K562 (cell line): ENCODE results near the gene LGI4. TPM values are rescaled to one million over a fixed set of nuclear protein-coding genes. Genes with fewer than 3 reads are reported as not detected.
A peak's percentile ranks its signal among the peaks of the same experiment; 100 is the strongest.

Source experiments
- ATAC-seq: fragments of 200-7000 bp; cut with Tn5 transposase; 3 replicates; pipeline ENCODE4 v1.9.1; 2020; ENCODE audit warnings: moderate library complexity
- BruUV-seq: library from RNA; stranded (reverse); fragments of 400-500 nt; replicated peaks from 2 replicates; lab custom pipeline; 2021; lab: Mats Ljungman, UMichigan
- CTCF ChIA-PET: fragments of 300-600 bp; formaldehyde crosslinking; extraction: SDS; loops from one replicate; lab custom pipeline; 2021; ENCODE audit warnings: low intra/inter-chr PET ratio; lab: Yijun Ruan, JAX
- POLR2A ChIA-PET: fragments of 300-600, 350-650 bp; sonication (Branson Sonifier 250); formaldehyde crosslinking; extraction: SDS; loops from one replicate; lab custom pipeline; 2021; ENCODE audit warnings: antibody characterized with exemption, inconsistent platforms; lab: Yijun Ruan, JAX
- DNase-seq, 4 experiments: peaks; one replicate each; pipeline versions ENCODE4 v3.0.0 to v3.0.0-alpha.2; 2011 to 2018; ENCODE audit warnings: low spot score in 3 of 4, mixed read lengths in 3 of 4; ENCODE audit errors: extremely low read depth in 1 of 4
- FAIRE-seq: peaks from 2 replicates; lab custom pipeline; 2011; peaks lifted over from hg19 to GRCh38; lab: Jason Lieb, UNC
- H2AFZ ChIP-seq: 2 replicates; pipeline ENCODE4 v1.6.0; 2011; ENCODE audit warnings: low read depth, low read length, control low read depth, inconsistent platforms
- H3K27ac ChIP-seq: fragments of 200-600 bp; 3 replicates; pipeline ENCODE4 v1.8.0; 2011; ENCODE audit warnings: low read depth, mild to moderate bottlenecking, control low read depth, inconsistent platforms, low read length, moderate library complexity, mixed read lengths; ENCODE audit errors: extremely low read depth
- H3K27me3 ChIP-seq, 2 experiments: fragments of 300-600 bp in 1 of 2; 2 replicates in 1 of 2; 3 replicates in 1 of 2; pipeline versions ENCODE4 v1.6.0 to v1.8.0; 2011; ENCODE audit warnings: inconsistent platforms in 2 of 2, low read length in 2 of 2, mild to moderate bottlenecking in 1 of 2, mixed read lengths in 1 of 2, moderate library complexity in 1 of 2; ENCODE audit not compliant: control insufficient read depth in 2 of 2, insufficient read depth in 2 of 2
- H3K36me3 ChIP-seq: fragments of 300-600 bp; 3 replicates; pipeline ENCODE4 v1.8.0; 2011; ENCODE audit warnings: mild to moderate bottlenecking, low read length, inconsistent platforms; ENCODE audit not compliant: control insufficient read depth, insufficient read depth
- H3K4me1 ChIP-seq, 2 experiments: fragments of 200-600 bp in 1 of 2; replicated peaks in 1 of 2; 2 replicates in 1 of 2; 3 replicates in 1 of 2; pipeline versions ENCODE4 v1.5.1 to v1.8.0; 2011; ENCODE audit warnings: inconsistent platforms in 2 of 2, low read length in 2 of 2, mild to moderate bottlenecking in 1 of 2, mixed read lengths in 1 of 2, moderate library complexity in 1 of 2; ENCODE audit not compliant: control insufficient read depth in 2 of 2, insufficient read depth in 2 of 2
- H3K4me2 ChIP-seq: 2 replicates; pipeline ENCODE4 v1.6.1; 2011; ENCODE audit warnings: low read length, control low read depth, inconsistent platforms, mixed read lengths; ENCODE audit not compliant: insufficient read depth
- H3K4me3 ChIP-seq: fragments of 200-600 bp; sonication (generic), shearing (Covaris generic); 2 replicates; pipeline ENCODE4 v1.5.1; 2016; ENCODE audit warnings: control low read depth, inconsistent platforms
- H3K79me2 ChIP-seq: fragments of 200-600 bp; 3 replicates; pipeline ENCODE4 v1.8.0; 2011; ENCODE audit warnings: low read length, inconsistent platforms; ENCODE audit not compliant: control insufficient read depth, insufficient read depth
- H3K9ac ChIP-seq, 2 experiments: 2 replicates each; pipeline versions ENCODE4 v1.6.0 to v1.6.1; 2011; ENCODE audit warnings: low read depth in 2 of 2, low read length in 2 of 2, control low read depth in 1 of 2, inconsistent platforms in 1 of 2, mild to moderate bottlenecking in 1 of 2, mixed read lengths in 1 of 2; ENCODE audit not compliant: insufficient read depth in 1 of 2
- H3K9me1 ChIP-seq: one replicate; pipeline ENCODE4 v1.6.0; 2011; ENCODE audit warnings: inconsistent platforms, mild to moderate bottlenecking, low read length, moderate library complexity; ENCODE audit not compliant: control insufficient read depth, insufficient read depth
- H3K9me3 ChIP-seq: replicated peaks from 2 replicates; pipeline ENCODE4 v1.5.1; 2011; ENCODE audit warnings: low read depth, low read length, inconsistent platforms; ENCODE audit not compliant: control insufficient read depth, insufficient read depth
- H4K20me1 ChIP-seq: replicated peaks from 2 replicates; pipeline ENCODE4 v1.6.1; 2011; ENCODE audit warnings: low read length, inconsistent platforms, mixed read lengths; ENCODE audit not compliant: control insufficient read depth, insufficient read depth
- ARID1B ChIP-seq: fragments of 450-650 bp; IDR thresholded peaks from 2 replicates; pipeline ENCODE4 v1.6.1; 2016; ENCODE audit warnings: antibody characterized with exemption, mild to moderate bottlenecking, inconsistent platforms
- CBFA2T3 ChIP-seq: fragments of 450-650 bp; IDR thresholded peaks from 2 replicates; pipeline ENCODE4 v1.6.1; 2017
- CEBPB ChIP-seq: fragments of 450-650 bp; IDR thresholded peaks from 2 replicates; pipeline ENCODE4 v1.6.1; 2016; ENCODE audit warnings: missing genetic modification characterization, missing compliant biosample characterization
- HMBOX1 ChIP-seq: sonication (generic); IDR thresholded peaks from 2 replicates; pipeline ENCODE4 v1.6.1; 2016
- IRF2 ChIP-seq: sonication (generic); formaldehyde crosslinking; IDR thresholded peaks from 2 replicates; pipeline ENCODE4 v1.8.1; 2022; ENCODE audit warnings: mild to moderate bottlenecking, missing genetic modification reagents
- MYNN ChIP-seq, 2 experiments: sonication (generic); formaldehyde crosslinking in 1 of 2; IDR thresholded peaks; 2 replicates each; pipeline versions ENCODE4 v1.5.0 to v1.6.1; 2016 to 2020; ENCODE audit warnings: antibody characterized with exemption in 1 of 2, missing genetic modification reagents in 1 of 2
- NCOR1 ChIP-seq: fragments of 450-650 bp; IDR thresholded peaks from 2 replicates; pipeline ENCODE4 v1.6.1; 2016; ENCODE audit warnings: mild to moderate bottlenecking, moderate library complexity
- PATZ1 ChIP-seq: fragments of 250-450 bp; sonication (Bioruptor Pico); IDR thresholded peaks from 2 replicates; pipeline ENCODE4 v1.5.0; 2020; ENCODE audit warnings: mild to moderate bottlenecking, borderline replicate concordance
- RFX1 ChIP-seq: fragments of 450-650 bp; IDR thresholded peaks from 2 replicates; pipeline ENCODE4 v1.6.1; 2016; ENCODE audit warnings: mild to moderate bottlenecking, moderate library complexity
- SIN3A ChIP-seq, 2 experiments: fragments of 150-350 bp in 1 of 2; IDR thresholded peaks; 2 replicates each; pipeline ENCODE4 v1.6.1; 2011 to 2016; ENCODE audit warnings: borderline replicate concordance in 2 of 2, low read depth in 2 of 2, low read length in 2 of 2, mild to moderate bottlenecking in 2 of 2, moderate library complexity in 2 of 2; ENCODE audit not compliant: control insufficient read depth in 1 of 2
- SNRNP70 ChIP-seq: fragments of 200-400 bp; formaldehyde crosslinking; optimal IDR thresholded peaks from 2 replicates; pipeline ENCODE3; 2017; ENCODE audit warnings: low read depth, low read length
- WGBS: fragments of 100-300 bp; shearing (Covaris generic); methylation state at CpG from one replicate; pipeline ENCODE4 v1.1.6; 2016; ENCODE audit warnings: low coverage, mixed read lengths; ENCODE audit not compliant: insufficient coverage; ENCODE audit errors: missing lambda C conversion rate; 5-methylcytosine and 5-hydroxymethylcytosine counted together
- in situ Hi-C: fragments of 300-500 bp; cut with MboI; formaldehyde crosslinking; loops from 4 replicates; pipeline ENCODE4 v1.15.0; 2018; ENCODE audit warnings: inconsistent platforms, mixed read lengths
- intact Hi-C: fragments of 100-400 bp; cut with micrococcal nuclease; formaldehyde crosslinking; loops from 2 replicates; pipeline ENCODE4 v1.14.2; 2022
- polyA plus RNA-seq, 8 experiments: library from polyadenylated mRNA; depleted of rRNA in 4 of 8; stranded (reverse) in 5 of 8; unstranded in 3 of 8; fragments of >200 nt; fragmentation: Nextera tagmentation in 2 of 8; fragmentation: Illumina TruSeq in 1 of 8; extraction: Ambion mirVana in 2 of 8; extraction: Trizol in 1 of 8; gene quantifications; 2 replicates each; pipeline versions ENCODE4 v1.2.1 to v1.2.3, GENCODE V29; 2011 to 2014; ENCODE audit warnings: inconsistent platforms in 1 of 8, missing spikeins in 1 of 8
- total RNA-seq, 7 experiments: library from RNA; depleted of rRNA in 6 of 7; stranded (reverse); fragments of >200 nt in 6 of 7; fragmentation: Illumina TruSeq in 2 of 7; extraction: Trizol in 2 of 7; gene quantifications; 2 replicates each; pipeline versions ENCODE4 v1.2.1 to v1.2.3, GENCODE V29; 2011 to 2021; ENCODE audit warnings: low replicate concordance in 1 of 7
- TF ChIP-seq, protein P1 (sequence below): sonication (generic); formaldehyde crosslinking; IDR thresholded peaks from 2 replicates; pipeline ENCODE4 v1.8.0; 2022; ENCODE audit warnings: missing genetic modification reagents, mild to moderate bottlenecking, moderate library complexity, borderline replicate concordance
- TF ChIP-seq, protein P2 (sequence below), 2 experiments: fragments of 150-350 bp in 1 of 2; IDR thresholded peaks; 2 replicates each; pipeline ENCODE4 v1.6.1; 2012 to 2016; ENCODE audit warnings: low read depth in 2 of 2, low read length in 2 of 2, mild to moderate bottlenecking in 1 of 2, moderate library complexity in 1 of 2

Gene LGI4
- total and polyA plus RNA-seq, 9 of the 15 experiments (the other 6 are each of a cell fraction or from before 2014, with no cell fraction given), result 0.14 to 0.30 (median 0.24) TPM; not detected in 4

DNA sequence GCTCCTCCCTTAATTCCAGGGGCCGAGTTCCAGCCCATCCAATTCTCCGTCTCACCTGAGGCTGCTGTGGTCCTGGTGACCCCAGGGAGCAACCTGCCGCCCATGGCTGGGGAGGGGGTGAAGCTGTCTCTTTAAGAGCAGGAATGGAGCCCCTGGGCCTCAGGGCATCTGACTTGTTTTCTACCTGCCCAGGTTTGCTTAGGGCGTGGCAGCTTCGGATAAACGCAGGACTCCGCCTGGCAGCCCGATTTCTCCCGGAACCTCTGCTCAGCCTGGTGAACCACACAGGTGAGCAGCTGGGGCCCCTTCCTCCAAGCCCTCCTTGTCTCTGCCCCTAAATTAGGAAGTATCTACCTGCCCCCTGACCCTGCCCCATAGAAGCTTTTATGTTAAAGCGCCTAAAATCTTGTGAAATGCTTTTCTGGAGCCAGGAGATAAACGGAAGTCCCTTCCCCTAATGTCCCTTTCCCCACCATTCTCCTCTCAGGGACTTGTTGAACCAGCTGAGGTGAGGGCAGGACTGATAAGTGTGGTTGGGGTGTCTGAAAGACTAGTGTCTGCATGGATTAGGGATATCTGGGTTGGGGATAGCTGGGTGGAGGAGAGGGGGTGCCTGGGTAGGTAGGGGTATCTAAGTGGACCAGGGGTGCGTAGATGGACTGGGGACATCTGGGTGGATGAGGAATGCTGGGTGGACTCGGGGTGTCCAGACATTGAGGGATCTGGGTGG lies 18.6 kb downstream of the LGI4 start:
- Histone ChIP-seq H4K20me1 (no peaks in the 10 kb centered on the region), H3K79me2 (no peaks in the 10 kb centered on the region), H3K4me3 (no peak overlapping the region), H3K9me3 (no peaks in the 10 kb centered on the region), H3K9me1 (no peaks in the 10 kb centered on the region), H3K9ac (peak overlapping the region in 1 of 2 experiments; percentile 36; a peak in 1 of 4 replicates), H3K4me2 (0 out of 2 replicates have a peak overlapping the region, but pooled peaks have one; percentile 6), H3K27me3 (peaks cover 0 to 21% of the 10 kb centered on the region in 2 experiments; a peak in 4 of 5 replicates), H3K4me1 (peaks cover 9 to 49% of the 10 kb centered on the region in 2 experiments; a peak in 4 of 5 replicates), H2AFZ (no peak overlapping the region), H3K27ac (no peak overlapping the region), H3K36me3 (no peaks in the 10 kb centered on the region)
- BruUV-seq, result no TSS peak
- intact Hi-C loops, result no loop called here
- 11% methylated on average over 13 of the region's 13 CpGs for WGBS
- ChIA-PET POLR2A (interaction anchor here (0.6 to 0.7 kb wide), 3 partner anchors 21 to 115 kb away, joined by 3 to 4 read pairs (median 4); no protein-coding TSS in a partner anchor), CTCF (no interaction called here)
- ATAC-seq (no peak), DNase-seq (peak in 2 of 4 experiments; percentile 34 to 39), FAIRE-seq (peak; percentile 71)
- in situ Hi-C loops, result no loop called here
- TF ChIP-seq MYNN (IDR thresholded peaks at IDR 0.05), result no peak
- TF ChIP-seq MYNN (CRISPR knock-in tag; IDR thresholded peaks at IDR 0.05), result no peak
- TF ChIP-seq, protein P1, sequence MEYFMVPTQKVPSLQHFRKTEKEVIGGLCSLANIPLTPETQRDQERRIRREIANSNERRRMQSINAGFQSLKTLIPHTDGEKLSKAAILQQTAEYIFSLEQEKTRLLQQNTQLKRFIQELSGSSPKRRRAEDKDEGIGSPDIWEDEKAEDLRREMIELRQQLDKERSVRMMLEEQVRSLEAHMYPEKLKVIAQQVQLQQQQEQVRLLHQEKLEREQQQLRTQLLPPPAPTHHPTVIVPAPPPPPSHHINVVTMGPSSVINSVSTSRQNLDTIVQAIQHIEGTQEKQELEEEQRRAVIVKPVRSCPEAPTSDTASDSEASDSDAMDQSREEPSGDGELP (CRISPR knock-in tag), result 0 out of 2 replicates have a peak, but pooled peaks have one; percentile 22
- no peak for TF ChIP-seq PATZ1 (CRISPR knock-in tag)
- TF ChIP-seq IRF2, result no peak
- peak; percentile 51; the same call in 1 of the 2 replicates for TF ChIP-seq CEBPB
- TF ChIP-seq, protein P2, sequence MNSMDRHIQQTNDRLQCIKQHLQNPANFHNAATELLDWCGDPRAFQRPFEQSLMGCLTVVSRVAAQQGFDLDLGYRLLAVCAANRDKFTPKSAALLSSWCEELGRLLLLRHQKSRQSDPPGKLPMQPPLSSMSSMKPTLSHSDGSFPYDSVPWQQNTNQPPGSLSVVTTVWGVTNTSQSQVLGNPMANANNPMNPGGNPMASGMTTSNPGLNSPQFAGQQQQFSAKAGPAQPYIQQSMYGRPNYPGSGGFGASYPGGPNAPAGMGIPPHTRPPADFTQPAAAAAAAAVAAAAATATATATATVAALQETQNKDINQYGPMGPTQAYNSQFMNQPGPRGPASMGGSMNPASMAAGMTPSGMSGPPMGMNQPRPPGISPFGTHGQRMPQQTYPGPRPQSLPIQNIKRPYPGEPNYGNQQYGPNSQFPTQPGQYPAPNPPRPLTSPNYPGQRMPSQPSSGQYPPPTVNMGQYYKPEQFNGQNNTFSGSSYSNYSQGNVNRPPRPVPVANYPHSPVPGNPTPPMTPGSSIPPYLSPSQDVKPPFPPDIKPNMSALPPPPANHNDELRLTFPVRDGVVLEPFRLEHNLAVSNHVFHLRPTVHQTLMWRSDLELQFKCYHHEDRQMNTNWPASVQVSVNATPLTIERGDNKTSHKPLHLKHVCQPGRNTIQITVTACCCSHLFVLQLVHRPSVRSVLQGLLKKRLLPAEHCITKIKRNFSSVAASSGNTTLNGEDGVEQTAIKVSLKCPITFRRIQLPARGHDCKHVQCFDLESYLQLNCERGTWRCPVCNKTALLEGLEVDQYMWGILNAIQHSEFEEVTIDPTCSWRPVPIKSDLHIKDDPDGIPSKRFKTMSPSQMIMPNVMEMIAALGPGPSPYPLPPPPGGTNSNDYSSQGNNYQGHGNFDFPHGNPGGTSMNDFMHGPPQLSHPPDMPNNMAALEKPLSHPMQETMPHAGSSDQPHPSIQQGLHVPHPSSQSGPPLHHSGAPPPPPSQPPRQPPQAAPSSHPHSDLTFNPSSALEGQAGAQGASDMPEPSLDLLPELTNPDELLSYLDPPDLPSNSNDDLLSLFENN (IDR thresholded peaks at IDR 0.05; ENCODE audit: low read depth in 2 of 2, low read length in 2 of 2), result no peak
- TF ChIP-seq SNRNP70, result no peak
- TF ChIP-seq RFX1, result no peak
- TF ChIP-seq CBFA2T3, result peak; percentile 88
- 0 out of 2 replicates have a peak, but pooled peaks have one; percentile 22 for TF ChIP-seq HMBOX1
- peak; percentile 74 for TF ChIP-seq NCOR1
- TF ChIP-seq SIN3A (IDR thresholded peaks at IDR 0.05; ENCODE audit: borderline replicate concordance in 2 of 2, control insufficient read depth in 1 of 2, low read depth in 2 of 2, low read length in 2 of 2), result no peak
- TF ChIP-seq ARID1B, result peak; percentile 72
